SK-N-SH (cell line): Measurements from ENCODE around the gene MON2. TPM values are rescaled to one million over a fixed set of nuclear protein-coding genes. Genes with fewer than 3 reads are reported as not detected.

ENCODE experiments used
- CTCF ChIA-PET: fragments of 300-600, 350-600 bp; formaldehyde crosslinking; extraction: SDS; loops from one replicate; lab custom pipeline; 2021; lab: Yijun Ruan, JAX
- POLR2A ChIA-PET: fragments of 350-600 bp; sonication (Branson Sonifier 250); formaldehyde crosslinking; extraction: SDS; loops from one replicate; lab custom pipeline; 2020; ENCODE audit warnings: antibody characterized with exemption, inconsistent platforms; lab: Yijun Ruan, JAX
- DNase-seq: peaks from one replicate; pipeline ENCODE4 v3.0.0; 2012
- H2AFZ ChIP-seq: fragments of 200-600 bp; sonication (generic); 2 replicates; pipeline ENCODE4 v1.8.1; 2016; ENCODE audit warnings: antibody characterized with exemption, mild to moderate bottlenecking, low read depth
- H3F3A ChIP-seq: fragments of 200-600 bp; sonication (generic); replicated peaks from 2 replicates; pipeline ENCODE3; 2016; ENCODE audit warnings: antibody characterized with exemption, mild to moderate bottlenecking; ENCODE audit not compliant: insufficient read depth
- H3K27ac ChIP-seq, 2 experiments: fragments of 200-500 bp in 1 of 2; fragments of 200-600 bp in 1 of 2; sonication (Bioruptor generic) in 1 of 2; sonication (generic), shearing (Covaris generic) in 1 of 2; 2 replicates each; pipeline versions ENCODE4 v1.5.1 to v1.6.1; 2014 to 2016; ENCODE audit warnings: low read depth in 2 of 2, inconsistent platforms in 1 of 2, low read length in 1 of 2, mild to moderate bottlenecking in 1 of 2, mixed read lengths in 1 of 2
- H3K27me3 ChIP-seq: fragments of 200-600 bp; sonication (generic), shearing (Covaris generic); 2 replicates; pipeline ENCODE4 v1.6.1; 2016; ENCODE audit warnings: mixed run types; ENCODE audit not compliant: insufficient read depth
- H3K36me3 ChIP-seq, 2 experiments: fragments of 200-500 bp in 1 of 2; fragments of 200-600 bp in 1 of 2; sonication (Bioruptor generic) in 1 of 2; sonication (generic) in 1 of 2; replicated peaks in 1 of 2; 2 replicates each; pipeline versions ENCODE3 to v1.5.1; 2014 to 2016; ENCODE audit warnings: low read length in 1 of 2, mild to moderate bottlenecking in 1 of 2; ENCODE audit not compliant: insufficient read depth in 2 of 2, control insufficient read depth in 1 of 2
- H3K4me1 ChIP-seq, 2 experiments: fragments of 200-500 bp in 1 of 2; fragments of 200-600 bp in 1 of 2; sonication (Bioruptor generic) in 1 of 2; sonication (generic), shearing (Covaris generic) in 1 of 2; 2 replicates each; pipeline versions ENCODE4 v1.5.1 to v1.6.1; 2014 to 2016; ENCODE audit warnings: low read depth in 1 of 2, low read length in 1 of 2, mixed run types in 1 of 2; ENCODE audit not compliant: insufficient read depth in 2 of 2, control insufficient read depth in 1 of 2
- H3K4me2 ChIP-seq: fragments of 200-600 bp; sonication (generic), shearing (Covaris generic); 2 replicates; pipeline ENCODE4 v1.6.1; 2017; ENCODE audit warnings: mixed run types
- H3K4me3 ChIP-seq, 2 experiments: fragments of 200-500 bp in 1 of 2; fragments of 200-600 bp in 1 of 2; sonication (Bioruptor generic) in 1 of 2; sonication (generic), shearing (Covaris generic) in 1 of 2; 2 replicates each; pipeline versions ENCODE4 v1.5.1 to v1.8.1; 2014 to 2016; ENCODE audit warnings: low read depth in 2 of 2, inconsistent platforms in 1 of 2, low read length in 1 of 2, mild to moderate bottlenecking in 1 of 2, mixed read lengths in 1 of 2, moderate library complexity in 1 of 2
- H3K79me2 ChIP-seq: fragments of 200-600 bp; sonication (generic); 2 replicates; pipeline ENCODE4 v1.8.1; 2017; ENCODE audit warnings: mild to moderate bottlenecking; ENCODE audit not compliant: insufficient read depth
- H3K9ac ChIP-seq: fragments of 200-600 bp; sonication (generic); 2 replicates; pipeline ENCODE4 v1.6.1; 2017; ENCODE audit warnings: mixed run types
- H3K9me2 ChIP-seq: fragments of 200-600 bp; sonication (generic); 2 replicates; pipeline ENCODE4 v1.6.1; 2017; ENCODE audit warnings: mixed run types
- H3K9me3 ChIP-seq: fragments of 200-600 bp; sonication (generic); 2 replicates; pipeline ENCODE4 v1.6.1; 2017; ENCODE audit warnings: mixed run types, mild to moderate bottlenecking, moderate library complexity
- H4K20me1 ChIP-seq: fragments of 200-600 bp; sonication (generic); 2 replicates; pipeline ENCODE4 v1.6.1; 2017; ENCODE audit warnings: mild to moderate bottlenecking, mixed run types; ENCODE audit not compliant: insufficient read depth
- CHD2 ChIP-seq: fragments of 150-350 bp; IDR thresholded peaks from 2 replicates; pipeline ENCODE4 v1.6.1; 2018; ENCODE audit warnings: low read length; ENCODE audit not compliant: partially characterized antibody
- EP300 ChIP-seq, 2 experiments: IDR thresholded peaks; 2 replicates each; pipeline versions ENCODE4 v1.4.0 to v1.6.1; 2012; ENCODE audit warnings: borderline replicate concordance in 1 of 2, low read depth in 1 of 2, low read length in 1 of 2
- EZH2phosphoT487 ChIP-seq: fragments of 200-600 bp; sonication (generic); IDR thresholded peaks from 2 replicates; pipeline ENCODE4 v1.6.1; 2017; ENCODE audit warnings: low read depth, mixed run types, mild to moderate bottlenecking, antibody characterized with exemption, moderate library complexity, borderline replicate concordance
- GABPA ChIP-seq: IDR thresholded peaks from 2 replicates; pipeline ENCODE4 v1.4.0; 2012; ENCODE audit warnings: low read depth, mild to moderate bottlenecking
- NFIC ChIP-seq: IDR thresholded peaks from 2 replicates; pipeline ENCODE4 v1.4.0; 2012; ENCODE audit warnings: borderline replicate concordance
- NRF1 ChIP-seq: IDR thresholded peaks from 2 replicates; pipeline ENCODE4 v1.6.1; 2012; ENCODE audit warnings: low read depth, mild to moderate bottlenecking, low read length
- POLR2AphosphoS5 ChIP-seq: IDR thresholded peaks from 2 replicates; pipeline ENCODE4 v1.6.1; 2012; ENCODE audit warnings: low read depth, low read length
- RAD21 ChIP-seq: IDR thresholded peaks from 2 replicates; pipeline ENCODE4 v1.6.1; 2012; ENCODE audit warnings: mild to moderate bottlenecking, low read length
- RCOR1 ChIP-seq: fragments of 150-350 bp; IDR thresholded peaks from 2 replicates; pipeline ENCODE4 v1.6.1; 2017; ENCODE audit warnings: antibody characterized with exemption, low read length
- RFX5 ChIP-seq: IDR thresholded peaks from 2 replicates; pipeline ENCODE4 v1.6.1; 2012; ENCODE audit warnings: mild to moderate bottlenecking, improper control_type of control experiment, low read length
- RXRA ChIP-seq: IDR thresholded peaks from 2 replicates; pipeline ENCODE4 v1.4.0; 2012; ENCODE audit warnings: low read depth, mild to moderate bottlenecking, borderline replicate concordance
- TEAD4 ChIP-seq: IDR thresholded peaks from 2 replicates; pipeline ENCODE4 v1.4.0; 2012; ENCODE audit warnings: mild to moderate bottlenecking, borderline replicate concordance; ENCODE audit not compliant: insufficient read depth
- YY1 ChIP-seq: IDR thresholded peaks from 2 replicates; pipeline ENCODE4 v1.4.0; 2012; ENCODE audit warnings: low read depth, mild to moderate bottlenecking
- WGBS: methylation state at CpG from one replicate; pipeline ENCODE4 v1.1.6; 2017; ENCODE audit warnings: low lambda C conversion rate; 5-methylcytosine and 5-hydroxymethylcytosine counted together
- polyA plus RNA-seq, 3 experiments: library from polyadenylated mRNA; depleted of rRNA; stranded (reverse); fragments of >200 nt; gene quantifications; 2 replicates each; pipeline ENCODE4 v1.2.3, GENCODE V29; 2012
- TF ChIP-seq, protein P1 (sequence below): IDR thresholded peaks from 2 replicates; pipeline ENCODE4 v1.4.0; 2012; ENCODE audit warnings: low read depth, borderline replicate concordance
- TF ChIP-seq, protein P2 (sequence below): IDR thresholded peaks from 2 replicates; pipeline ENCODE4 v1.4.0; 2012; ENCODE audit warnings: low read depth
- TF ChIP-seq, protein P3 (sequence below): fragments of 150-350 bp; IDR thresholded peaks from 2 replicates; pipeline ENCODE4 v1.6.1; 2017; ENCODE audit warnings: antibody characterized with exemption, low read length, low read depth, borderline replicate concordance
- TF ChIP-seq, protein P4 (sequence below): fragments of 150-350 bp; IDR thresholded peaks from 2 replicates; pipeline ENCODE4 v1.6.1; 2016; ENCODE audit warnings: mild to moderate bottlenecking, low read depth, low read length

Gene MON2
- polyA plus RNA-seq, 1 of the 3 experiments (the other 2 are of a cell fraction) = 4.4 TPM

DNA sequence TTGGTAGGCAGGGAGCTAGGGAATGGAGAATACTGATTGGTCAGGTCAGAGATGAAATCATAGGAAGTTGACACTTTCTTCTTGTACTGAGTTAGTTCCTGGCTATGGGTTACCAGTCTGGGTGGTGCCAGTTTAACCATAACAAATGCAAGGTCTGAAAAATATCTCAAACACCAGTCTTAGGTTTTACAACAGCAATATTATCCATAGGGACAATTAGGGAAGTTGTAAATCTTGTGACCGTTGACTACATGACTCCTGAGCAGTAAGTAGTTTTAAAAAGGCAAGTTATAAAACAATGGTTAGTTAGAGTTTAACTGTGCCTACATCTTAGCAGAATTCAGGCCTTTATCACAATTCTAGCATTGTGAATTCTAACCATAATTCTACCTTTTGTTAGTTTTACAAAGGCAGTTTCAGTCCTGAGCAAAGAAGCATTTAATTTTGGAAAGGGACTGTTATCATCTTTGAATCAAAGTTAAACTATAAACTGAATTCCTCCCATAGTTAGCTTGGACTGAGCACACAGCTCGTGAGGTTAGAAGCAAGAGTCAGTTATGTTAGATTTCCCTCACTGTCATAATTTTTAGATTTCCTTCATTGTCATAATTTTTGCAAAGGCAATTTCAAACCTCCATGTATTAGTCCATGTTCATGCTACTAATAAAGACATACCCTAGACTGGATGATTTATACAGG, 19.7 kb upstream of the MON2 start:
- ChIA-PET CTCF (interaction anchor here (1.3 to 2.4 kb wide), 2 partner anchors 10 to 347 kb away, joined by 7 to 20 read pairs; no protein-coding TSS in a partner anchor), POLR2A (no interaction called here)
- peaks cover 2% of the 10 kb centered on the region for H3F3A ChIP-seq
- H3K9me3 ChIP-seq = peaks cover 13% of the 10 kb centered on the region; the same call in 1 of the 2 replicates
- no peaks in the 10 kb centered on the region for H3K9me2 ChIP-seq
- H3K4me1 ChIP-seq = no peaks in the 10 kb centered on the region
- no peak overlapping the region for H3K4me3 ChIP-seq
- no peak for DNase-seq
- no peaks in the 10 kb centered on the region for H4K20me1 ChIP-seq
- no peak overlapping the region for H3K9ac ChIP-seq
- H3K27me3 ChIP-seq = no peaks in the 10 kb centered on the region; the same call in 1 of the 2 replicates
- no peak overlapping the region for H3K4me2 ChIP-seq
- no peaks in the 10 kb centered on the region for H3K36me3 ChIP-seq
- TF ChIP-seq, protein P1, sequence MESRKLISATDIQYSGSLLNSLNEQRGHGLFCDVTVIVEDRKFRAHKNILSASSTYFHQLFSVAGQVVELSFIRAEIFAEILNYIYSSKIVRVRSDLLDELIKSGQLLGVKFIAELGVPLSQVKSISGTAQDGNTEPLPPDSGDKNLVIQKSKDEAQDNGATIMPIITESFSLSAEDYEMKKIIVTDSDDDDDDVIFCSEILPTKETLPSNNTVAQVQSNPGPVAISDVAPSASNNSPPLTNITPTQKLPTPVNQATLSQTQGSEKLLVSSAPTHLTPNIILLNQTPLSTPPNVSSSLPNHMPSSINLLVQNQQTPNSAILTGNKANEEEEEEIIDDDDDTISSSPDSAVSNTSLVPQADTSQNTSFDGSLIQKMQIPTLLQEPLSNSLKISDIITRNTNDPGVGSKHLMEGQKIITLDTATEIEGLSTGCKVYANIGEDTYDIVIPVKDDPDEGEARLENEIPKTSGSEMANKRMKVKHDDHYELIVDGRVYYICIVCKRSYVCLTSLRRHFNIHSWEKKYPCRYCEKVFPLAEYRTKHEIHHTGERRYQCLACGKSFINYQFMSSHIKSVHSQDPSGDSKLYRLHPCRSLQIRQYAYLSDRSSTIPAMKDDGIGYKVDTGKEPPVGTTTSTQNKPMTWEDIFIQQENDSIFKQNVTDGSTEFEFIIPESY = no peak
- TF ChIP-seq NFIC (no peak), EZH2phosphoT487 (no peak), NRF1 (no peak), RAD21 (no peak), POLR2AphosphoS5 (no peak)
- TF ChIP-seq, protein P2, sequence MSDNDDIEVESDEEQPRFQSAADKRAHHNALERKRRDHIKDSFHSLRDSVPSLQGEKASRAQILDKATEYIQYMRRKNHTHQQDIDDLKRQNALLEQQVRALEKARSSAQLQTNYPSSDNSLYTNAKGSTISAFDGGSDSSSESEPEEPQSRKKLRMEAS = no peak
- WGBS = 15% methylated on average over 2 of the region's 2 CpGs
- H2AFZ ChIP-seq = no peak overlapping the region
- H3K79me2 ChIP-seq = no peaks in the 10 kb centered on the region
- H3K27ac ChIP-seq = no peak overlapping the region

DNA sequence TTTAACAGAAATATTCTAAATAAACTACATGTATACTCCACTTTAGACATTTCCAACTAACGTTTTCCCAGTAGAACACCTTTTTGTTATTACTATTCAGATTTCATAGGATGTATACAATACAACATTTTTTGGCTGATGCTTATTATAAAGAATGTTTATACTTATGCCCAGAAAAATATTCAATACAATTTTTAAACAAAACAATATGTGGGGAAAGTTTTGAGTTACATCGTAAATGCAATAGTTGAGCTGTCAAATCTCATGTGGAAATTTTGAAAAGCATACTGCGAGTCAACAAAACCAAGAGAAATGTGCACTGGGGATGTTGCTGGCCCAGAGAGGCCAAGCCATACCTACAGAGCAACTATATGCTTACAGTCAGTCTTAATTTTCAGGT, 18.2 kb upstream of the MON2 start:
- H3K9me3 ChIP-seq = 0 out of 2 replicates have a peak, but pooled peaks cover 5% of the 10 kb centered on the region
- no peak overlapping the region for H3K27ac ChIP-seq
- CTCF ChIA-PET = interaction anchor here (2.4 kb wide), 1 partner anchor 12 kb away, joined by 20 read pairs; no protein-coding TSS in a partner anchor
- no peaks in the 10 kb centered on the region for H3K36me3 ChIP-seq
- no peaks in the 10 kb centered on the region for H3K9me2 ChIP-seq
- no peak overlapping the region for H3K4me2 ChIP-seq
- no peak overlapping the region for H3K4me3 ChIP-seq
- H3K4me1 ChIP-seq = no peaks in the 10 kb centered on the region
- H2AFZ ChIP-seq = no peak overlapping the region
- no peaks in the 10 kb centered on the region for H3K79me2 ChIP-seq
- H3K9ac ChIP-seq = no peak overlapping the region
- 51% methylated on average over 3 of the region's 3 CpGs for WGBS
- H3K27me3 ChIP-seq = no peaks in the 10 kb centered on the region; the same call in 1 of the 2 replicates
- peaks cover 2% of the 10 kb centered on the region for H3F3A ChIP-seq
- no peaks in the 10 kb centered on the region for H4K20me1 ChIP-seq
- no peak for DNase-seq
- POLR2A ChIA-PET = no interaction called here
- TF ChIP-seq TEAD4 (no peak), EZH2phosphoT487 (no peak), RFX5 (no peak), RCOR1 (no peak), YY1 (no peak), EP300 (IDR thresholded peaks at IDR 0.05; ENCODE audit: borderline replicate concordance in 1 of 2, low read depth in 1 of 2, low read length in 1 of 2) (no peak), RAD21 (no peak), NRF1 (no peak), CHD2 (no peak), GABPA (no peak), RXRA (no peak)
- TF ChIP-seq, protein P3, sequence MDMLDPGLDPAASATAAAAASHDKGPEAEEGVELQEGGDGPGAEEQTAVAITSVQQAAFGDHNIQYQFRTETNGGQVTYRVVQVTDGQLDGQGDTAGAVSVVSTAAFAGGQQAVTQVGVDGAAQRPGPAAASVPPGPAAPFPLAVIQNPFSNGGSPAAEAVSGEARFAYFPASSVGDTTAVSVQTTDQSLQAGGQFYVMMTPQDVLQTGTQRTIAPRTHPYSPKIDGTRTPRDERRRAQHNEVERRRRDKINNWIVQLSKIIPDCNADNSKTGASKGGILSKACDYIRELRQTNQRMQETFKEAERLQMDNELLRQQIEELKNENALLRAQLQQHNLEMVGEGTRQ = no peak
- TF ChIP-seq, protein P1 = no peak
- TF ChIP-seq, protein P4, sequence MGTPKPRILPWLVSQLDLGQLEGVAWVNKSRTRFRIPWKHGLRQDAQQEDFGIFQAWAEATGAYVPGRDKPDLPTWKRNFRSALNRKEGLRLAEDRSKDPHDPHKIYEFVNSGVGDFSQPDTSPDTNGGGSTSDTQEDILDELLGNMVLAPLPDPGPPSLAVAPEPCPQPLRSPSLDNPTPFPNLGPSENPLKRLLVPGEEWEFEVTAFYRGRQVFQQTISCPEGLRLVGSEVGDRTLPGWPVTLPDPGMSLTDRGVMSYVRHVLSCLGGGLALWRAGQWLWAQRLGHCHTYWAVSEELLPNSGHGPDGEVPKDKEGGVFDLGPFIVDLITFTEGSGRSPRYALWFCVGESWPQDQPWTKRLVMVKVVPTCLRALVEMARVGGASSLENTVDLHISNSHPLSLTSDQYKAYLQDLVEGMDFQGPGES = no peak
